NCI-H524 (cell line): Measurements from ENCODE around the gene PRRG4.
A peak's percentile ranks its signal among the peaks of the same experiment; 100 is the strongest.
"Not testable (repeated sequence)": the region's sequence is repeated elsewhere in the genome, so short reads cannot be mapped to it uniquely, and the experiment has no call there.

Experiments
- DNase-seq, 2 experiments: peaks; one replicate each; lab custom pipeline; 2025; lab: John Stamatoyannopoulos, UW

PRRG4 gene

DNA sequence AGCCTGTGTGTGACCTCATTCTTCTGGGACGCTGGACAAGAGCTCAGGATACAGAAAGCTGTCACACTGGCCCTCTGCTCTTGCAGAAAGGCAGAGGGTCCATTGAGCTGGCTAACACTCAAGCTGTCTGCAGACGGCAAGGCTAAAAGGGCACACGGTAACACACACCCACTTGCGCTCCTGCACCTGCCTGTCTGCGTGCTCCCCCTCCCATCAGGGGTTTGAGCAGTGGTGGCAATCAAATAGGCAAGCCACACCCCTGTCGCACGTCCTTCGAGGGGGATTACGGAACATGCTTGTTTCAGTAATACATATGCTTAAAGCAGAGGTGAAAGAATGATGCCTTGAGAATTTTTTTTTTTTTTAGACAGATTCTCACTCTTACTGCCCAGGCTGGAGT is 55.8 kb downstream of the PRRG4 start:
- DNase-seq, result no peak

DNA sequence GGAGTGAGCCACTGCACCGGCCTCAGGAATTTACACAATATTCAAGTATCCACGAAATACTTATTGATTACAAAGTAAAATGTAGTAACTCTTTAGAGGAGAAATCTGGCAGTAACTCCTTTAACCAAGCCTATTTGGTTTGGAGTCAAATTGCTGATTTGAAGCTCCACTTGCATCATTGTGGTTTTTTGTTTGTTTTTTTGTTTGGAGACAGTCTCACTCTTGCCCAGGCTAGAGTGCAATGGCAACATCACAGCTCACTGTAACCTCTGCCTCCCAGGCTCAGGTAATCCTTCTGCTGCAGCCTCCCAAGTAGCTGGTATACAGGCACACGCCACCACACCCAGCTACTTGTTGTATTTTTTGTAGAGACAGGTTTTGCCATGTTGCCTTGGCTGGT is 56.5 kb downstream of the PRRG4 start:
- no peak for DNase-seq

- not testable (repeated sequence) for DNase-seq
Measured at GRCh38 chr11:32887707-32888383, 58.1 kb downstream of the PRRG4 start.

- not testable (repeated sequence) for DNase-seq
Measured at GRCh38 chr11:32888384-32888710, 58.6 kb downstream of the PRRG4 start.

DNA sequence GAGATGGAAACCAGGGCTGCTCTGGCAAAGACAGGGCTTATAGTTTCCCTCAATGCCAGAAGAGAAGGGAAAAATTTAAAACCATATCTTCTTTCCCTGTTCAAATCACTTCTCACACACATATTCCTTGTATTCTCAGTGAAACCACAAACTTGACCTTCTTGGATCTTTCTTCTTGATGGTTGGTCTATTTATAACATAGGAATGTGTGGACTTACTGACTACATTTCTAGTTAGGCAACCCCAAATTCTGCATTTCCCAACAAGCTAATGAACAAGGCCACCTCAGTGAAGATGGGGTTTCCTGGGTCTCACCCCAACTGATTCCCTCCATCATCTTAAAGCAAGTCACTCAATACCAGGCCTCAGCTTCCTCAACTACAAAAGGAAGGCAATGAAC is 59.1 kb downstream of the PRRG4 start:
- DNase-seq, result no peak

- DNase-seq, result no peak
Measured at GRCh38 chr11:32890843-32891656, 61.3 kb downstream of the PRRG4 start.

- DNase-seq, result peak; percentile 39 to 76
Measured at GRCh38 chr11:32891657-32892354, 62.1 kb downstream of the PRRG4 start.

DNA sequence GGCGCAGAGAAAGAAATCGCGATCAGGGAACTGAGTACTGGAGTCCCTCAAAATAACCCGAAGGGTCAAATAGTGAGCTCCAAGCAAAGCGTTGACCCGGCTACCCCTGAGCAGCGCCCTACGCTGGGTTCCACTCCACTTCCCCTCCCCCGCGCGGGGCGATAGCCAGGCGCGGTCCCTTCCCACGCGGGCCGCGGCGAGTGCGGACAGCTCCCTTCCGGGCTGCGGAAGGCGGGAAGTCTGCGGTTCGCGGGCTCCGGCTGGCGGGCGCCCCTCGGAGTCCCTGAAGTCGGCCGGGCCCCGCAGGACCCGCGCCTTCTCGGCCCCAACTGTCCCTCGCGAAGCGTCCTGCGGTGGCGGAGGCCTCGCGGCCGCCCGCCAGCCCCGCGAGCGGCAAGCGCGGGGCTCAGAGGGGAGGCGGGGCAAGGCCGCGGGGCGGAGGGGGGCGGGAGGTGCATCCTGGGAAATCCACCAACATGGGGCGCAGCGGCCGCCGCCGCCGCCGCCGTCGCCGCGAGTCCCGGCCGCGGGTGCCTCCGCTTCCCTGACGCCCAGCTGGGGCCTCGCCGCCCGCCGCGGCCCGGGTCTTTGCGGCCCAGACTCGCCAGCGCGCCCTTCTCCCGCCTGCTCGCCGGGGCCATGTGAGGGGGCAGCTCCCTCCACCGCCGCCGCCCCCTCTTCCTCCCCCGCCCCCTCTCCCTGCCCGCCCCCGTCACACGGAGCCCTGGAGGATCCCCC is 62.8 kb downstream of the PRRG4 start, which contains the start of gene QSER1:
Gene QSER1 (plus strand): TSS at position 457 of the 738 bp plus-strand sequence. CDS start 315 bp downstream, outside the sequence.
- peak; percentile 58 to 65 for DNase-seq

DNA sequence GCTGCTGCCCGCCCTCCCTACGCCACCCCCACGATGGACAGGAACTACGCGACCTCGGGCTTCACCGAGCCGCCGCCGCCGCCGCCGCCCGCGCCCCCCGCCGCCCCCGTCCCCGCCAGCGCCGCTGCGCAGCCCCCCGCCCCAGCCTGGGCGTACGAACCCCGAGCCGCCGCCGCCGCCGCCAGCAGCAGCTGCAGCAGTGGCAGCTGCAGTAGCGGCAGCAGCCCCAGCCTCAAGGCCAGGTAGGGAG is 63.3 kb downstream of the PRRG4 start:
- no peak for DNase-seq

- DNase-seq, result peak; percentile 42 to 62
Measured at GRCh38 chr11:32893343-32894148, 63.8 kb downstream of the PRRG4 start.

DNA sequence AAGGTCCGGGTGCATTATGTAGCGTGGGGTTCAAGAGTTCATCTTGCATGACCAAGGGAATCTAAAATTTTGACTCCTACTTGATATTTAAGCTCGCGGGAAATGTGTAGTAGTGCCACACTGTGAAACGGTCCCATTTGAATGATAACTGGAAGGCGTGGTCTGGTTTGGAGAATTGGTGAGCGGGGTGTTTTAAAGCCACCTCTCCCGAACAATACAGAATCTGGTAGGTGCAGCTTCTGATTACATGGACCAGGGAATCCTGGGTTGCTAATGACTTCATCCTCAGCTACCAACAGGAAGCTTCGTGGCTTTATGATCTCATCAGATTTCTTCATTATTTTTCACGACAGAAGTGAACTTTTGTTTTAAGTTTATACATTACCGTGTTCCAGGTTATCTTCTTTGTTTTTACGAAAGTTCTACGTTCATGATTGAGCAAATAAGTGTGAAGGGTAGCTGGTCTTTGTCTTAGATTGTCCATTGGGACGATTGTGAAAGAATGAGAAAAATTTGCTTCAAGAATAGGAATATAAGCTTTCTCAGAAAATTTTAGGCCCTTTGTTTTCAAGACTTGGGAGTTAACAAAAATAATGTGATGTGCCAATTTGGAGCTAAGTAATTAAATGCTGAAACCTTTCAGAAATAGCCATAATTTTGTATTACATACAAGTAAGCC is 64.6 kb downstream of the PRRG4 start:
- DNase-seq, result peak; percentile 75 to 79

- no peak for DNase-seq
Measured at GRCh38 chr11:32894921-32895320, 65.2 kb downstream of the PRRG4 start.

GRCh38 chr11:32895471-32895870 is 65.7 kb downstream of the PRRG4 start:
- peak; percentile 26 to 80 for DNase-seq

- DNase-seq, result no peak
Measured at GRCh38 chr11:32897103-32897502, 67.4 kb downstream of the PRRG4 start.

- DNase-seq, result no peak
Measured at GRCh38 chr11:32899438-32899837, 69.7 kb downstream of the PRRG4 start.

DNA sequence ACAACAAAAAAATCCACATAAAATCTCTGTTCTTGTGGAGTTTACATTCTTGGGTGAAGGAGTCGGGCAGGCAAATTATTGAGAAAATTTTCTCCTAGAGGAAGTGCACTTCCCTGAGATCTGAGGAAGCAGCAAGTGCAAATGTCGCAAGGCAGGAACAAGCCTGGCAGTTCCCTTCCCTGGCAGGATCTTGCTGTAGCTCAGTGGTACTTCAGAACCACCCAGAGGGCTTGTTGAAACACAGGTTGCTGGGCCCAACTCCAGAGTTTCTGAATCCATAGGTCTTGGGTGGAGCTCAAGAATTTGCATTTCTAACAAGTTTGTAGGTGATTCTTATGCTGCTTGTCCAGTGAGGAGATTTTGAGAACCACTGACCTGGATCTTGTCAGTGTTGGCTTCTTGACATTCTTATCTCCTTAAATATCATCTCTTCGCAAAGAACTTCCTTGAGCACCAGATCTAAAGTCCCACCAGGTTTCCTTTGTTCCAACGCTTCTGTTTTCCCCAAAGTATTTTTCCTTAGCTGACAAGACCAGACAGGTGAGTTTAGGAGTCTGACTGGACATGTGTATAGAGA is 72.5 kb downstream of the PRRG4 start:
- no peak for DNase-seq

DNA sequence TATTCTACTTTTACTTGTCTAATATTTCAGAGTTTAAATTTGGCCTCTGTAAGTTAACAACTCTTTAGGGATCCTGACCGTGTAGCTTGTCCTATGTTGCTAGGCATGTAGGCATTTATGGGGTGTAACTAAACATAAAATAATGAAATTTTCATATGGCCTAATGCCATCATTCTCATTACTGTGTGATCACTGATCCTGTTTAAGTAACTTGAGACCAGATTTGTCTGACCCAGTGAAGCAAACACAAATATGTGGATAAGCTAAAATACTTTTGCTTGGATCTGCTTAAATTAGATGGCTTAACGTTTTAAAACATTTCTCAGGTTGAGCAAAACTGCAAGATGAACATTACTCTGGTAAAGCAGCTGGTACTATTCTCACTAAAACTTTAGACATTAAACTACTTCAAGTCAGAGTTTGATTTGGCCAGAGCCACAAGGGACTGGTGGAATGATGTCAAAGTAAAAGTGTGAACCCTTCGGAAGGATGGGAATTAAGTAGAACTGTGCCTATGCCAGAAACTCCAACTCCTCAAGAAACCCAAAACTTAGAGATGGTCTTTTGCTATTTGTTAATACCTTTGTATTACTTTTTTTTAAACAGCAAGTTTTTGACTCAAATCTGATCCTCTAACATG is 75.4 kb downstream of the PRRG4 start:
- DNase-seq, result no peak
